Dermis blood vessel endothelial cell (primary cell): ENCODE measurements around the gene SLC7A1. TPM values are rescaled to one million over a fixed set of nuclear protein-coding genes. Genes with fewer than 3 reads are reported as not detected.

Experiments used
- DNase-seq: peaks from one replicate; pipeline ENCODE4 v3.0.0; 2010
- total RNA-seq: library from RNA; depleted of rRNA; stranded (reverse); fragments of >200 nt; gene quantifications from 2 replicates; pipeline ENCODE4 v1.2.3, GENCODE V29; 2014

SLC7A1 gene
- total RNA-seq, 1 donor from 2014 or later, result 17.7 TPM

DNA sequence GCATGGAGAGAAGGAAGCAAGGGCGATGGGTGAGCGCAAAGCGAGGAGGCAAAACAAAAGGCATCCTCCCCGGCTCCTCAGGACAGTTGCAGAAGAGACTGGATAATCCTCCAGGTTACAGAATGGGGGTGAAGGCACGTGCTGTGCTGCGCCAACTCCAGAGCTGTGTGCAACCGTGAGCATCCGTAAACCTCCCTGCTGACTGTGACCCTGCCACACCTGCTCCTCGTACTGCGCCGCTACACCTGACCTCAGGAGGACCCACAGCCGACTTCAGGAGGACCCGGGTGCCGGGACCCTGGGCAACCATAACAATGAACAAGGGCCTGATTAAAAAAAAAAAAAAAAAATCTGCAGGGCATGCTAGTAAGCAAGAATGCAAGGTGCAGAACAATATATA is 68.7 kb downstream of the SLC7A1 start:
- DNase-seq, result no peak

DNA sequence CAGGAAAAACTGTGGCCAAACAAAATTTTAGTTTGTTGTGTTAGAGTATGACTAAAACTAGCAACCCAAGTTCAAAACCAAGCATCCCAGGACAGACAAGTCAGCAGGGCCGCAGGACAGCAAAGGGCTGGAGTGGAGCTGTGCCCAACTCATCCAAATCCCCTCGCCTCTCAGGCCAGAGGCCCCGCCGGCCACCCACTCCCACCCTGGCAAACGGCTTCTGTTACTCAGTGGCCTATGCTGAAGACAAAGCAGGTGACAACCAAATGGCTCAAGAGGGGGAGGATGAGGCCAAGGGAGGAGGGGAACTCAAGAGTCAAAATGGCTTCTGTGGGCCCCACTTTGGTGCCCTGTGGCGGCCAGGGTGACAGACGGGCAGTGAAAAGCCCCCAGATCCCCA is 69.7 kb downstream of the SLC7A1 start:
- no peak for DNase-seq

DNA sequence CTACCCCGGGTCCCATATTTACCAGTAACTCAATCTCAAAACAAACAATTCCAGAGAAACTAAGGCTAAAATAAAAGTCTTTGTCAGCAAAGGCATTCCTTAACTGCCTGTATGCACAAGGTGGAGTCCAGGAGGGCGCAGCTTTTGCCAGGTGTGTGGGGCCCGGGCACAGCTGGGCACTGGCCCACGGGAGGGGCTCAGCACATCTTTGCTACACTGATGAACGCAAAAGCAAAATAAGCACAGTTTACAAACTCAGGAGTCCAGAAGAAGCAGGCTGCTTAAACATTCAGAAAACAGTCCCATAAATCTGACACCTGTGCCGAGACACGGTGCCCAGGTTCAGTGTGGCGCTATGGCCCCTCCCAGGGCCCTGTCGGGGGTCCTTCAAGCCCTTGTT is 70.8 kb downstream of the SLC7A1 start:
- no peak for DNase-seq

DNA sequence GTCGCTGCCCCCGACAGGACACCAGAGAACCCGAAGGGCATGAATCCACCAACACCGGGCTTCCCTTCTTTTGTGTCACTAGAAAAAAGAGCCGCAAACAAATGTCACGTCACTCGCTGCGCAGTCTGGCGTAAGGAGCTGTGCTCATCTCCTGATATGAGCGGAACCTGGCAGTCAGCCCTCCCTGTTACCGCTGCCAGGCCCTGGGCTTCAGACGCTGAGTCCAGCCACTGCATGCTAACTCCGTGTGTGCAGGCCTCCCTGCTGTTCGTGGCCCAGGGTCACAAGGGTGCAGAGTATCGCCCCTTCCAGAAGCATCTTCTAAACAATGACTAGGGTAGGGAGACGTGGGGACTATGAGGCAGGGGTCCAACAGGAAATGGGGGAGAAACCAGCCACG is 71.3 kb downstream of the SLC7A1 start:
- no peak for DNase-seq

DNA sequence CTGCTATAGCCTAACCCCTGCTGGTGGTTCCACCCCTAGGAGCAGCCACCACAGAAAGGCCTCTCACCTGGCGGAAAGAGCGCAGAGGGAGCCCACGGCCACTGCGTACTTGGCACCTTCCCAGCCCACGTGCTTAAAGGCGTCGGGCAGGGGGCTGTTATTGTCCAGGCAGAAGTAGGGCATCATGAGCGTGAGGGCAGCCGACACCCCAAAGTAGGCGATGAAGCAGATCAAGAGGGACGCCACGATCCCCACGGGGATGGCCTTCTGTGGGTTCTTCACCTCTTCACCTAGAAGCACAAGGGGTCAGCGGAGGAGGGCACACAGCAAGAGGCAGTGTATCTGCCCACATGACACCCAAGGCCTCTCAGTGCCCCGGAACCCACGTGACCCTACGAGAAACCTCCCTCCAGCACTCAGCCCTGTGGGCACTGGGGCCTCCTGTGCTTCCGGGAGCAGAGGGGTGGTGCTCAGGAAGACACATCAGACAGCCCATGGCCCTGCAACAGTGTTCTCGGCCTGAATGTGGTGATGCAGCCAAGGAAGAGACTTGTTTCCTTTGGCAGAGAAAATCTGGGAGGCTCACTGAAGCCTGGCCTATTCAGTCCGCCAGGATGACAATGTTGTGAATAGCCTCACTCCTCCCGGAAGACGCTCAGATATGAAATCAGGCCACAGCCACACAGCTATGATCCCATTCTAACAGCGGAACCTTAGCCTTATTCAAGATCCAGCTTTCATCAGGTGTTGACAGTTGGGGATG is 72.1 kb downstream of the SLC7A1 start:
- DNase-seq, result peak; percentile 70

DNA sequence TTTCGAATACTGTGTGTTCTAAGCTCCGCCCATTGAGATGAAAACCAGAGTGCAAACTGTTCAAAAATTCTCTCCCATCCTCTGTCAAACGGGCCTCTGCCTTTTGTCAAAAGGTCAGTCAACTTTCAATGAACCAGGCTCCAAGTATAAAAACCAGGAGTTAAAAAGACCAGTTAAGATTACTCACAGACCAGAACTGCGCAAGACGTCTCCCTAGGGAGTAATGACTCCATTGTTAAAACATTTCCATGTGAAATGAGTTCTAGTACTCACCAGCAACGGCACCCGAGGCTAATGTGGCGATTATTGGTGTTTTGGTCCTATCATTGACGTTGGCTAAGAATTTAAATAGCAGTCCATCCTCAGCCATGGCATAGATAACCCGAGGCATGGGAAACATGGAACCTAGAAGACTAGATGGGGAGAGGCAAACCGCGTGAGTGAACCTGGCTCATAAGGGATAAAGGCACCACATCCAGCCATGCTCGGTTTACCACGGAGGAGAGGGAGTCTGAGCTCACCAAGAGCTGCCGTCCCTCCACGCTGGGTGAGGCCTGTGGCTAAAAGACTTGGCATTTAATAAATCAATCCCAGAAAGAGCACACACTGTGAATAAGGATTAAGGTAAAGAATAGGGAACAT is 73.3 kb downstream of the SLC7A1 start:
- peak; percentile 70 for DNase-seq

DNA sequence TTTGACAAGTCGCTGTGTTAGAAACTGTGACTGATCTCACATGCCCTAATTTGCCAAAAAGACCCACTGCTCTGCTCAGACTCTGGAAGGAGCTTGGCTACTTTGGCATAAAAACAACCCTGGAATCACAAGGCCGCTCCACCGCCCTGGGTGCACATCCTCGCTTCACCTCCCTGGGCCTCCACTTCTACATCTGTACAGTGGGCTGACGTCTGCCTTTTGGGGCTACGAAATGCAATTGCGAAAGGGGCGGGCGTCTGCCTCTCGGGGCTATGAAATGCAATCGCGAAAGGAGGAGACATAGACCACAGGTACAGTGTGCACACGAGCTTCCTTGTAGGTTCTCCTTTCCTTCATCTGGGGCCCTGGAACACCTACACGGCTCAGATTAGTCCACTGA is 74.2 kb downstream of the SLC7A1 start:
- no peak for DNase-seq

DNA sequence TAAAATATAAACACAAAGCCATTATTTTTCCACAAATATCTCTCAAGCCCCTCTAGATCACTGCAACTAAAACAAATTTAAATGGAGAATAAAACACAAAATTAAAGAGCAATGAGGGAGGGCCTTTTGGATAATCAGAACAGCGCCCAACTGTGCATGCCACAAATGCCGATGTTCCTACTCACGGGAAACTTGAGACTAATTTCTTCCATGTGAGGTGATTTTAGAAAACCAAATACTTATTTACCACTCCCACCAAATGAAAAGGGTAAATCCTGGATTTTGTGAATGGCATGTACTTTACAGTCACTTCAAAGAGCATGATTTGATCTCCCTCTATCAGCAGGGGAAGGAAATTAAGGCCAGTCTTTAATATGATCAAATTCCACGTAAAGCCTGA is 74.8 kb downstream of the SLC7A1 start:
- DNase-seq, result peak; percentile 53

DNA sequence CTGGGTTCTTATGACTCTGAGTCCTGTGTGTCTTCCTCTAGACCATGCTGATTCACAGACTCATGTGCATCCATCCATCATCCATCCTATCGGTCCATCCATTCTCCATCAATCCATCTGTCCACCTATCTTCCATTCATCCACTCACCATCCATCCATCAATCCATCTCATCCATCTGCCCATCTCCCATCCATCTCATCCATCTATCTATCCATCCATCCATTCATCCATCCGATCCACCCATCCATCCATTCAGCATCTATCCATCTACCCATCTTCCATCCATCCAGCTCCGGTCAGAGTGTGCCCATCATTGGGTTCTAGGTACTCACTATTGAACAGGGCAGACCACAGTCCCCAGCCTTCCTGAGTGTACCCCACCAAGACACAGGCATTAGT is 75.6 kb downstream of the SLC7A1 start:
- DNase-seq, result no peak

DNA sequence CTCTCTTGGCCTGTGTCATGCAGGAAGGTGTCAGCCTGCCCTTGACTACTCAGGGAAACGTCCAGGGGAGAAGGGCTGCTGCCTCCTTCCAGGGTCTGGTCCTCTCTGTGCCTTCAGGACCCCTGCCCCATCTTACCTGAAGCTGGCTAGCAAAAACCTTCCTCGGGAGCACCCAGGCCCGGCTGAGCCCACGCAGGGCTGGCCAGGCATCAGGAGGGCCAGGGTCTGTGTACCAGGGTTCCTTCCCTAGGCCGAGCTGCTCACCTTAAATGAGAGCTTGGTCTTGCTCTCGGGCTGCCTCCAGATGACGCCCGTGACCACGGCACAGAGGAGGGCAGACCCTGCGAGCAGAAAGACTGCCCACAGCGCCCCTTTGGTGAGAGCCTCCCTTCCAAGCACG is 78.6 kb downstream of the SLC7A1 start:
- no peak for DNase-seq

DNA sequence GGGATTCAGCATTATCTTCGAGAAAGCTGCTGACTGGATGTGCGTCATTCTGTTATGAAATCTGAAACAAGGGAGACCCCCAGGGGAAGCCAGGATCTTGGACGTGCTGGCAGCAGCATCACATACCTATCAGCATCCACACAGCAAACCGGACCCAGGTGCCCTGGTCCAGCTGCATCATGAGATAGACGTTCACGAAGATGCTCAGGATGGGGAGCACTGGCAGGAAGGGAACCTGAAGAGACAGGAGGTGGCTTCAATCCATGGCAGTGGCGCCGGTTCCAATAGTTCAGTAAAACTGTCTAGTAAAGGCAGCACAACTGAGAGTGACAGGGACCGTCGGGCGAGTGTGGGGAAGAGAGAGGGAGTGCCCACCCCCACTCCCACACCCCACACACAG is 79.5 kb downstream of the SLC7A1 start:
- DNase-seq, result no peak

DNA sequence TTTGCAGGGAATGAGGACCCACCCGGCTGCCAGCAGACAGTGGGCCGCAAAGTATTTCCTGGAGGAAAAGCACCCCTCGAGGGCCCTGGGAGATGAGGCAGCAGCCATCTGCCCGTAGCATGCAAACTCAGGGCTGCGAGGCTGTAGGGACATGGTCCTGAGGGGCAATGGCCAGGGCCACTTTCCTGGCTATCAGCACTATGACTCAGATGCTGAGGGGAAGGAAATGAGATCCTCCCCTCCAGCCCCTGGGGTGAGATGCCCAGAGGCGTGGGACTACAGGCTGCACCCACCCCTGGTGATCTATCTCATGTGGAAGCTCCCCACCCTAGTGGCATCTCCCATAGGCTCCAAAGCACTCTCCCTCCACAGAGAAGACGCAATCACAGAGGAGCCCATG is 80.1 kb downstream of the SLC7A1 start:
- DNase-seq, result peak; percentile 25

DNA sequence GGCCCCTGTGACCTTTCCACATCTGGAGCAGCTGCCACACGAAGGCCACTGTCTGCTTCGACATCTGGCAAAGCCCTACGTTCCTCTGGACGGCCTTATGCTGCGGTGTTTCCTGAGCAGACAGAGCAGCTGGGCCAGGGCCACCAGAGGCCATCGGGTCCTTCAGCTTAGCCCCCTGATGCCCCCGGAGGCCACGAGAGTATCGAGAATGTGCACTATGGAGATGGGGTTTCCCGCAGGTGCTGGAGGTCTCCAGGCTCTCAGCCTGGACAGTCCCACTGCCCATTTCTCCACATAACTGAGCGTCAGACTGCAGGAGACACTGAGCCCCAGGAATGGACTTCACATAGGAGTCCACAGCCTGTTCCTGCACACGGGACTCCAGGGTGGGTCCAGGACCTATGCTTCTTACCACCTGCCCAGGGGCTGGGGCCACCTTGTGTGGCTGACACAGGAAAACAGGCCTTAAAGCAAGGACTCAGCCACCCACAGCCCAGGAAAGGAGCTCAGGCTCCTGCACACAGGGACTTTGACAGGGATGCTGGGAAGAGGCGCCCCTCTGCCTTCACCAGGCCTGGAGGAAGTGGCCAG is 80.7 kb downstream of the SLC7A1 start:
- no peak for DNase-seq

DNA sequence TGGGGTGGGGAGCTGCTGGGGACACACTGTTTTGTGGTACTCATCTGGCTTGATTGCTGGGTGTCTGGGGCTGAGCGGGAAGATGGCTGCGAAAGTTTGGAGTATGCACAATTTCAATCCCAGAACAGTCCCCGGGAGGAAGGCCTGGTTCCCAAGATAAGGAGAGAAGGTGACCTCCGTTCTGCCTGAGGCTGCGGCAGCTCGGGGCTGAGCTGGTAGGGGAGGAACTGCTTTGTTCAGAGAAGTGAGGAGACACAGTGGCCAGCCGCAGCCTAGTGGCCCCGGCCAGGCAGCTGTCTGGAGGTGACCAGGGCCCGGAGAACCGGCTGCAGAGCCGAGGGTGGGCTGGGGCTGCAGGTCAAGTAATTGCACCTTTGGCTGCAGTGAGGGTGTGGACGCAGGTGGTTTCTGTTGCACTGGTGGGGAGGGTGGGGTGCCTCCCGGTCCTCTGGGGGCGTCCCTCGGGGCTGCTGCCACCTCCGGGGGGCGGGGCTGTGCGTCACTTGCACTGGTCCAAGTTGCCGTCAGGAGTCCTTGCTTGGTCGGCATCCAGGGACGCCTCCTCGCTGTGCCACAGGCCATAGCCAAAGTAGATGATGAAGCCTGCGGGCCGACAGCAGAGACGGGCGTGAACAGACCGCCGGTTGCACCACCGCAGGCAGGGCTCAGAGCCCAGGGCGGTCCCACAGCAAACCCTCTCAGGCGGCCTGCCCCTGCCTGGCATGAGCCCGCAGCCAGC is 81.3 kb downstream of the SLC7A1 start:
- no peak for DNase-seq

DNA sequence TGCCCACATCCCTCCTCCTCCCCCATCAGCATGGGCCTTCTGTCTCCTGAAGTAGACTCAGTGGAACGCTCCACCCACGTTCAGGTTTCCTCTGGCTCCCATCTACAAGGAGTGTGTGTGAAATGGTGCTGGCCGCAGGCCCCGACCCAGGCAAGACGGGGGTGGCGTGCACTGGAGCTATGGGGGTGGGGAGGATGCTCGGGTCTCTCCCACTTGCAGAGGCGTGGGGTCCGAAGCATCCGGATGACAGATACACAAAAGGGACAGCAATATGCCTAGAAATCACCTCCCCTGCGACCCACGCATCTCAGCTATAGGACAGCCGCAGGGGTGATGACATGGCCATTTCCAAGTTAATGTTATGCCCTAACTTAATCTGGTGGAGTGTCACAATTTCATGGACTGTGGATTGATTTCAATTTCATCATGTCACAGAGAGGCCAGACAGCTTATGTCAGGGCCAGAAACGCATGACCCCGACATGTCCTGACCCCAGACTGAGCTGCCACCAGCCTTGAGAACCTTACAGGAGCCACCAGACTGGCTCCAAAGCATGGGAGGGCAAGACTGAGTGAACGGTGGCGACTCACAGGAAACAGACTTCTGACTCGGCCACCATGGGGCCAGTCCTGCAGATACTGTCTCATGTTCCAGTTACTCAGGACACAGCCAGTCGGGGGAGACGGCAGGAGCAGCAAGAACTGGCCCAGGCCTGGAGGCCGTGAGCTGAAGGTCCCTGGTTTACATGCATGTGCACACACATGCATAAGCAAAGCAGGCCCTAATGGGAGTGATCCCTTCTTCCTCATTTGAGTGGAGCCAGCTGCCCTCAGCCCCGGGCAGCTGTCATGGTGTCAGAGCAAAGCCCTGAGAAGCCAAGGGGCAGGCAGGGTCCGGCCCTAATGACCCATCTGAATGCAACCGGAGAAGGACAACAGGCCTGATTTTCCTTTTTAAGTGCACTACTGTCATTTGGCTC is 82.2 kb downstream of the SLC7A1 start:
- no peak for DNase-seq

DNA sequence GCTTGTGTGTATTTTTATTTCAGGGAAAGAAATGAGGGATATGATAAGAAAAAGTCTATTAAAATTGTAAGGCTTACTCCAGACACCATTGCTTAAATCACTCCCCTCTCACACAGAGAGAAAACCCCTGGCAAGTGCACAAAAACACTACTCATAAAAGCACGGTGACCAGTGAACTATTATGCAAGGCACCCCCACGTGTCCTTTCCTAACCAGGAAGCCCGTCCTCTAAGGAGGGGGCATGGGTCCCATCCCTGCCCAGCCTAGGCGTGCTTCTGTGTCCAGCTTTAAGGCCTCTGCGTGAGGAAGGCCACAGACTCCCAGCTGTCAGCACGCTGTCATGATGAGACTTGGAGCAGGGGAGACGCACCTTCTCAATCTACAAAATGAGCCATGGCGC is 83.5 kb downstream of the SLC7A1 start:
- DNase-seq, result no peak

DNA sequence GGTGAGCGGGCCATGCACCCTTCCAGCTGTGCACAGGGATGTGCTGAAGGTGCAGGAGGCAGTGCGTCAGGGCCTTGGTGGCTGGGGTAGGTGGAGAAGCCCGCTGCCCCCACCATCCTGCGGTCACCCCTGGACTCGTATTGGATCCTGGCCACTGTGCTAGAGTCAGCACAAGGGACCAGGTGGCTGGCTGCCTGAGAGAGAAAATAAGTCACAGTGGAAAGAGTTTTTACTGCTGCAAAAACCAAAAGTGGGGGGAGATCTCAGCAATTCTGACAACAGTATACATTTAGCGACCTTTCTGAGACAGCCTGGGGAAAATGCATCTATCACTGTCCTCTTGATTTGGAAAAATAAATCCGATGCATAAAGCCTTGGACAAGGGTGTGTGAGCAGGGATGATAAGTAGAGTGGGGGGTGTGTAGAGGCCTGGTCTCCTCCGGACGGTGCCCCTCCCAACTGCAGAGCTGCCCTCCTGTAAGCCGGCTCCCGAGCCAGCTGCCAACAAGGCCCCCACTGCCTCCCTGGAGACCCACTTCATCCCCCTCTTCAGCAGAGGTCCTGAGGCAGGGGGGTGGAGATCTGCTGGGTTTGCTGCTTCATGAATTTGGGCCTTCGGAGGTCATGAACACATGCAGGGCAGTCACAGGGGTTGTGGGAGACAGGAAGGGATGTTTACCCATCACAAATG is 84.2 kb downstream of the SLC7A1 start:
- no peak for DNase-seq

DNA sequence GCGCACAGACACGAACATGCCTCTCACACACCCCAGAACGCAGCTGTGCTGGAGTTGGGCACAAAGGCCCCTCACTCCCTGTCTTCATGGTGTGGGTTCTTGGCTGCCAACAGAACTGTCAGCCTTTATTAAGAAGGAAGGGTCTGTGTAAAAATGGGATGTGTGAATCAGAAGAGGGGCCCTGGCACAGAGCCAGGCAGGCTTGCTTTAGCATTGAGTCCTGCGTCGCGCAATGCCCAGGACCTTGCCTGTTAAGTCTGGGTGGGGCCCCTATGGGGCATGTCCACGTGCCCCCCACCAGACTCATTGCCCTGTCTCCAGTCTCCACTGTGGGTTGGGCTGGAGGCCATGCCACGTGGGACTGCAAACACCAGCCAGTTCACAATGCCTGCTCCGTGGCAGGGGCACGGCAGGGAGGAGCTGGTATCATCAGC is 84.8 kb downstream of the SLC7A1 start:
- DNase-seq, result no peak

DNA sequence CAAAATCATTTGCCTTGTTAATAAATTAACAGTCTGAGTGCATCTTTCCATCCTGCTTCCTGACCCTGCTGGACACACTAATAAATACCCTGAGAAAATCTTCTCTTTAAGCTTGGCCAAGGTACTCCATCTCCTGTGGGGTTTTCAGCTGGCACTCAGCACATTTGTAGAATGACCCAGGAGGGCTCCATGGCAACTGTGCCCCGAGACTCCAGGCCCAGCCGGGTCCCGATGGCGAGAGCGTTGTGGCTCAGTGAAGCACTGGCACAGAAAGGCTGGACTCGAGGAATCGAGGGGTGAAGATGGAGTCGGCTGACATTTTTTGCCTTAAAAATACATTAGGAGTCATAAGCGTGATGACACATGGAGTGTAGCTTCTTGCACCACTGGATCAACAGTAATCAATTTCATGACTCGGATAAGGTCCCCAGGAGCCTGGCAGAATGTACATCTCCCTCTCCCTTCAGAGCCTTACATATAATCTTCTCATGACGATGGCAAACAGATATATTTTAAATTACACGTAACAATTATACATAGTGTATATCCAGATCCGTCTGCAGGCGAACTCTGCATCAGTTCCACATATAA is 85.4 kb downstream of the SLC7A1 start:
- DNase-seq, result no peak

DNA sequence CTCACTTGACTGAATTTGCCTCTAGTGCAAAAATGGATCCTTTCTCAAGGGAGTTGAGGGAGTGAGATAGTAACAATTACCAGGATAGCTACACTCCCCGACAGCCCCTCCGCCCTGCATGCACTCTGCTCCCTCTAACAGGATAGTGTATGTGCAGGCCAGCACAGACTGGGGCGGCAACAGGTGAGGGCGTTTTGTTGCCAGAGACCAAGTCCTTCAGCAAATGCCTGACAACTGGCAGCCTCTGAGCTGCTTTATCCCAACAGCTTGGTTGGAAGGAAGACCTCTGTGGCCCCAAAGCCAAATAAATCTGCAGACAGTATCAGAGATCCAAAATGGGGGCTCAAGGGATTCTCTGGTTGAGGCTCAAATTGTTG is 86.6 kb downstream of the SLC7A1 start:
- no peak for DNase-seq
